Choroid plexus epithelial cell (primary cell): ENCODE results near the gene ABHD12B.
A peak's percentile ranks its signal among the peaks of the same experiment; 100 is the strongest.
"Not testable (repeated sequence)": the region's sequence is repeated elsewhere in the genome, so short reads cannot be mapped to it uniquely, and the experiment has no call there.

Experiments
- DNase-seq: peaks from one replicate; pipeline ENCODE4 v3.0.0-alpha.2; 2010; ENCODE audit warnings: low read depth
- H3K4me3 ChIP-seq: 2 replicates; pipeline ENCODE4 v1.5.1; 2011; ENCODE audit warnings: low read depth, mild to moderate bottlenecking, control low read depth, low read length, moderate library complexity
- CTCF ChIP-seq: conservative IDR thresholded peaks from 2 replicates; pipeline ENCODE4 v1.5.1; 2011; ENCODE audit warnings: low read depth, mild to moderate bottlenecking, control low read depth, inconsistent platforms, low read length, moderate library complexity

Gene ABHD12B

GRCh38 chr14:50874757-50875156 is 2.9 kb downstream of the ABHD12B start:
- no peak overlapping the region for H3K4me3 ChIP-seq
- no peak for DNase-seq
- TF ChIP-seq CTCF: no peak

- no peak for TF ChIP-seq CTCF
- H3K4me3 ChIP-seq: no peak overlapping the region
- peak; percentile 63 for DNase-seq
Measured at GRCh38 chr14:50875359-50876070, 3.7 kb downstream of the ABHD12B start.

GRCh38 chr14:50882932-50883826 is 11.3 kb downstream of the ABHD12B start:
- no peak for DNase-seq
- TF ChIP-seq CTCF: no peak
- H3K4me3 ChIP-seq: no peak overlapping the region

GRCh38 chr14:50883827-50884197 is 12.0 kb downstream of the ABHD12B start:
- no peak overlapping the region for H3K4me3 ChIP-seq
- TF ChIP-seq CTCF: no peak
- no peak for DNase-seq

GRCh38 chr14:50887476-50887875 is 15.6 kb downstream of the ABHD12B start:
- no peak for DNase-seq
- TF ChIP-seq CTCF: no peak
- no peak overlapping the region for H3K4me3 ChIP-seq

- no peak for TF ChIP-seq CTCF
- H3K4me3 ChIP-seq: no peak overlapping the region
- DNase-seq: no peak
Measured at GRCh38 chr14:50892255-50892654, 20.4 kb downstream of the ABHD12B start.

GRCh38 chr14:50896421-50896820 is 24.6 kb downstream of the ABHD12B start:
- H3K4me3 ChIP-seq, DNase-seq: not testable (repeated sequence)

- H3K4me3 ChIP-seq, DNase-seq: not testable (repeated sequence)
Measured at GRCh38 chr14:50897005-50897404, 25.2 kb downstream of the ABHD12B start.
